ENCODE data around the gene RASEF.

The RASEF gene

DNA sequence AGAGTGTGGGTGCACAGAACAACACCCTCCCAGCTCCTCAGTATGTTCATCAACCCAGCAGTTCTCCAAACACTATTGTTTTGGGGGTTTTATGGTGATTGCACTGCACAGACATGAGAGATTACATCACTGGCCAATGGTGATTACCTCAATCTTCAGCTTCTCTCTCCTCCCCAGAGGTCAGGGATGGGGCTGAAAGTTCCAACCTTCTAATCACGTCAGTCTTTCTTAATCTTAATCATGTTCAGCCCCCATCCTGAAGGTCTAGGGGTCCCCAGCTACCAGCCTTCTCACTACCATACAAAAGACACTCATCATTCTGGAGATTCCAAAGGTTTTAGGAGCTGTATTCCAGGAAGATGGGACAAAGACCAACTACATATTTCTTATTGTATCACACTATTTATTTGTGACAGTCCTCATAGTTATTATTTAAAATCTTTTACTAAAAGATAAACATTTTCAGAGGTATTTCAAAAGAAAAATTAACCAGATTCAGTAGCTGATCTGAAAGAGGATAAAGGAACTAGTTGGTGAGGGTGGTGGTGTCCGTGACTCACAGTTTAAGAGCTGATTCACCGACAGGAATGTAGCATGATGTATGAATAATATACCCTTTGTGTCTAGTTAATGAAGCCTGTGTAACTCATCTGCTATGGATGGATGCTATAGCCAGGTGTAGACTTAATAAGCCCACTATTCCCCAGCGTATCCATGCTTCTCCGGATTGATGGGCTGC lies 35.6 kb downstream of the RASEF start:
- DNase-seq (ENCODE audit: insufficient read length, low spot score) = no peak
- TF ChIP-seq, protein P1, sequence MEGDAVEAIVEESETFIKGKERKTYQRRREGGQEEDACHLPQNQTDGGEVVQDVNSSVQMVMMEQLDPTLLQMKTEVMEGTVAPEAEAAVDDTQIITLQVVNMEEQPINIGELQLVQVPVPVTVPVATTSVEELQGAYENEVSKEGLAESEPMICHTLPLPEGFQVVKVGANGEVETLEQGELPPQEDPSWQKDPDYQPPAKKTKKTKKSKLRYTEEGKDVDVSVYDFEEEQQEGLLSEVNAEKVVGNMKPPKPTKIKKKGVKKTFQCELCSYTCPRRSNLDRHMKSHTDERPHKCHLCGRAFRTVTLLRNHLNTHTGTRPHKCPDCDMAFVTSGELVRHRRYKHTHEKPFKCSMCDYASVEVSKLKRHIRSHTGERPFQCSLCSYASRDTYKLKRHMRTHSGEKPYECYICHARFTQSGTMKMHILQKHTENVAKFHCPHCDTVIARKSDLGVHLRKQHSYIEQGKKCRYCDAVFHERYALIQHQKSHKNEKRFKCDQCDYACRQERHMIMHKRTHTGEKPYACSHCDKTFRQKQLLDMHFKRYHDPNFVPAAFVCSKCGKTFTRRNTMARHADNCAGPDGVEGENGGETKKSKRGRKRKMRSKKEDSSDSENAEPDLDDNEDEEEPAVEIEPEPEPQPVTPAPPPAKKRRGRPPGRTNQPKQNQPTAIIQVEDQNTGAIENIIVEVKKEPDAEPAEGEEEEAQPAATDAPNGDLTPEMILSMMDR (IDR thresholded peaks at IDR 0.05; ENCODE audit: insufficient read depth, missing control alignments) = no peak
- no peak for FAIRE-seq

DNA sequence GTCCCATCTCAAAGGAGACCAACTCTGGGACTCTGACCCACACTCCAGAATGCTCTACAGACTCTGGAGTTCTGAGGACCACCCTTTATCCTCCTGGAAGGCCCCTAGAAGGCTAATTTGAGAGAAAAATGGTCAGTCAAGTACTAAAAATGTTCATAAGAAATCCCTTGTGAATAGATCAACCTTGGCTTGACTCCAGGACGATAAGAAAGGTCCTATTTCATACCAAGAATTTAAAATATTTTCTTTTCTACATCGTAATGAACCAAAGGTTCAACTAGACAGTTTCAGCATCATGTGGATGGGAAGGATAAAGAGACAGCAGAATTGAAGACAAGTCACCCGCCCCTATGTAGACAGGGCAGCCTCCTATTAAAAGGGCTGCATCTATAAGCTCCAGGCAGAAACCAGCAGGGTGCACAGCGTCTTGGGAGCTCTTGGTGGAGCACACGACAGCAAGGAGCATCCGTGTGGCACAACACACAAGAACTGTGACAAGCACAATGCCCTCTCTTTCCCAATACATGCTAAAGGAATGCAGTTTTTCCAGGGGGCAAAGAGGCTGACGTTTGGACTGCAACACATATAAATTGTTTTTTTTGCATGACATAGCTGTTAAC lies 38.3 kb downstream of the RASEF start:
- TF ChIP-seq, protein P1 (IDR thresholded peaks at IDR 0.05; ENCODE audit: insufficient read depth, missing control alignments) = no peak
- DNase-seq (ENCODE audit: insufficient read length, low spot score) (no peak), FAIRE-seq (no peak)

GRCh38 chr9:83023151-83023550 lies 39.8 kb downstream of the RASEF start:
- TF ChIP-seq, protein P1 (IDR thresholded peaks at IDR 0.05; ENCODE audit: insufficient read depth, missing control alignments) = no peak
- DNase-seq (ENCODE audit: insufficient read length, low spot score) = no peak
- no peak for FAIRE-seq

GRCh38 chr9:83020864-83021263 lies 42.1 kb downstream of the RASEF start:
- TF ChIP-seq, protein P1 (IDR thresholded peaks at IDR 0.05; ENCODE audit: insufficient read depth, missing control alignments) = no peak
- FAIRE-seq (no peak), DNase-seq (ENCODE audit: insufficient read length, low spot score) (no peak)

DNA sequence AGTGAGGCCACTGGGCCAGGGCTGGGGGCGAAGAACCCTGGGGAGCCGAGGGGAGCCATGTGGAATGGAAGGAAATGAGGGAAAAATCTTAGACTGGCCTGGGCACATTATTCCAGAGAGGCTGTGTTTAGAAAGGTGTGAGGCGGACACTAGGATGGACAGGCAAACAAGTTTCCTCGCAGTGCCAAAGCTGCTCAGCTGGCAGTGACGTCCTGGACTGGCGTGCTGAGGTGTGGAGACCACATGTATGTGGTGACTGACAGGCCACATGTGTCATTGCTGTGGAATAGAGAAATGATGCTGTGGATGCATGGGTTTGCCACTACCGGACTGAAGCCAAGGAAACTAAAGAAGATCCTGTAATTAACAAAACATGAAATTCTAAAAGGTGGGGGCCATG lies 42.6 kb downstream of the RASEF start:
- FAIRE-seq (no peak), DNase-seq (ENCODE audit: insufficient read length, low spot score) (no peak)
- TF ChIP-seq, protein P1 (IDR thresholded peaks at IDR 0.05; ENCODE audit: insufficient read depth, missing control alignments) = no peak

GRCh38 chr9:83019246-83019645 lies 43.7 kb downstream of the RASEF start:
- TF ChIP-seq, protein P1 (IDR thresholded peaks at IDR 0.05; ENCODE audit: insufficient read depth, missing control alignments) = no peak
- DNase-seq (ENCODE audit: insufficient read length, low spot score) (no peak), FAIRE-seq (no peak)

- TF ChIP-seq, protein P1 (IDR thresholded peaks at IDR 0.05; ENCODE audit: insufficient read depth, missing control alignments) = no peak
- no peak for FAIRE-seq
- DNase-seq (ENCODE audit: insufficient read length, low spot score) = no peak
These were observed 47.0 kb downstream of the RASEF start for GRCh38 chr9:83015897-83016296.

Data from D721Med (cell line).